ENCODE data around the gene CPE. TPM values are rescaled to one million over a fixed set of nuclear protein-coding genes. Genes with fewer than 3 reads are reported as not detected.

The CPE gene
- total RNA-seq: 30.6 and 86.6 TPM in 2 replicates

GRCh38 chr4:165378745-165379677, at the start of gene CPE:
TSS of gene CPE (plus strand) at chr4:165379008. CDS start at chr4:165379222, 214 bp downstream.

Other genes with a start within 250 kb of the CPE start
- gene KLHL2, start 171.4 kb upstream of the CPE start, total RNA-seq: 8.4 and 10.5 TPM in 2 replicates
- gene MSMO1, start 51.3 kb upstream of the CPE start, total RNA-seq: 164 and 183 TPM in 2 replicates

All from pericardium fibroblast (primary cell).